Measurements from ENCODE around the gene ZCWPW1.
"Not testable (repeated sequence)": the region's sequence is repeated elsewhere in the genome, so short reads cannot be mapped to it uniquely, and the experiment has no call there.

Gene ZCWPW1

DNA sequence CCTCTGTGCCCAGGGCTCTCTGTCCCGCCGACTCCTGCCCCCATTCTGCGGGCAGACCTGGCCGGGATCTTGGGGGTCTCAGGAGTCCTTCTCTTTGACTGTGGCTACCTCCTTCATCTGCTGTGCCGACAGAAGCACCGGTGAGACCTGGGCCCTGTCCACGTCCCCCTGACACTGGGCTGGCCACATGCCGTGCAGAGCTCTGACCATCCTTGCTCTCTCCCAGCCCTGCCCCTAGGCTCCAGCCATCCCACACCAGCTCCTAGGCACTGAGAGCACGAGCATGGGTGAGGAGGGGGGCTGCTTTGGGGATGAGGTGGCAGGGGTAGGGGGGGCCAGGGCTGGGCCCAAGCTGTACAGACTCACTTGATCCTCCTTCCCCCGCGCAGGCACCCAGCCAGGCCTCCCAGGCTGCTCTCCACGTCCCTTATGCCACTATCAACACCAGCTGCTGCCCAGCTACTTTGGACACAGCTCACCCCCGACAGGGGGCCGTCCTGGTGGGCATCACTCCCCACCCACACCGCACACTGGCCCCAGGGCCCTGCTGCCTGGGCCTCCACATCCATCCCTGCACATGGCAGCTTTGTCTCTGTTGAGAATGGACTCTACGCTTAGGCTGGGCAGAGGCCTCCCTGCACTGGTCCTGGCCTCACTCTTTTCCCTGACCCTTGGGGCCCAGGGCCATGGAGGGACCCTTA, 75.4 kb downstream of the ZCWPW1 start:
- no peak for DNase-seq (ENCODE audit: low spot score)

DNA sequence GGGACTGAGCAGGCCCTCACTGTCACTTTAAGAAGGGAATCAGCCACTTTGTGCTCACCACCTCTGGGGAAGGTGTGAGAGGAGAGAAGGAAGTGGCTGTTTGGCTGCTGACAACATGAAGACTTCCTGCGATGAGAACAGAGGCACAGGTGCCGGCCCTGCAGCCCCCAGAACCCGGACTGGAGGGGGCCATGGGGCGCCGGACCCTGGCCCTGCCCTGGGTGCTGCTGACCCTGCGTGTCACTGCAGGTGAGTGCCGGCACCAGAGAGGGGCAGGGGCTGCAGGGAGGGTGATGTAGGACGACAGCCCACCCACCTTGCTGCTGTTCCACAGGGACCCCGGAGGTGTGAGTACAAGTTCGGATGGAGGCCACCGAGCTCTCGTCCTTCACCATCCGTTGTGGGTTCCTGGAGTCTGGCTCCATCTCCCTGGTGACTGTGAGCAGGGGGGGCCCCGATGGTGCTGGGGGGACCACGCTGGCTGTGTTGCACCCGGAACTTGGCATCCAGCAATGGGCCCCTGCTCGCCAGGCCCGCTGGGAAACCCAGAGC, 76.2 kb downstream of the ZCWPW1 start:
- not testable (repeated sequence) for DNase-seq (ENCODE audit: low spot score)

DNA sequence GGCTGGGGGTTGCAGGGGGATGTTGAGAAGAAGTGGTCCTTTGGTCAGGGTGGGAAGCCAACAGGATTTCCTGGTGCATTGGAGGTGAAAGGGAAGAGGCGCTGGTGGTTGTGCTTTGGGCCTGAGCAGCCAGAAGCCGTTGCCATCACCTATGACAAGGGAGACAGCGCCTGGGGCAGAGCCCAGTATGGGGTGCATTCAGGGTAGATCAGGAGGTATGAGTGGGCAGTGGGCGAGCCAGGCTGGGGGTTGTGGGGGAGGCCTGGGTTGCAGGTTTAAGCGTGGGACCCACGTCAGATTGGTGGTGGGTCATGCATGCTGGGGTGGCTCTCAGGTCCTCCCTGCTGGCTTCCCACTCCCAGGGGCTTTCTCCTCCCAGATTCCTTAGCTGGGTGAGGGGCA, 76.8 kb downstream of the ZCWPW1 start:
- no peak for DNase-seq (ENCODE audit: low spot score)

Measured in COLO829 (cell line).